Head of caudate nucleus (tissue), 42 donors: ENCODE measurements around the gene DLL1.

Source experiments
- DNase-seq, 42 donors: peaks; one replicate each; pipeline versions ENCODE4 v3.0.0 to v3.0.0-alpha.2; 2020 to 2021; ENCODE audit warnings: mixed read lengths in 7 of 42
- intact Hi-C: fragments of 100-400 bp; cut with DNase I; formaldehyde crosslinking; loops from one replicate; pipeline ENCODE4 v1.15.0; 2022

DLL1 gene

DNA sequence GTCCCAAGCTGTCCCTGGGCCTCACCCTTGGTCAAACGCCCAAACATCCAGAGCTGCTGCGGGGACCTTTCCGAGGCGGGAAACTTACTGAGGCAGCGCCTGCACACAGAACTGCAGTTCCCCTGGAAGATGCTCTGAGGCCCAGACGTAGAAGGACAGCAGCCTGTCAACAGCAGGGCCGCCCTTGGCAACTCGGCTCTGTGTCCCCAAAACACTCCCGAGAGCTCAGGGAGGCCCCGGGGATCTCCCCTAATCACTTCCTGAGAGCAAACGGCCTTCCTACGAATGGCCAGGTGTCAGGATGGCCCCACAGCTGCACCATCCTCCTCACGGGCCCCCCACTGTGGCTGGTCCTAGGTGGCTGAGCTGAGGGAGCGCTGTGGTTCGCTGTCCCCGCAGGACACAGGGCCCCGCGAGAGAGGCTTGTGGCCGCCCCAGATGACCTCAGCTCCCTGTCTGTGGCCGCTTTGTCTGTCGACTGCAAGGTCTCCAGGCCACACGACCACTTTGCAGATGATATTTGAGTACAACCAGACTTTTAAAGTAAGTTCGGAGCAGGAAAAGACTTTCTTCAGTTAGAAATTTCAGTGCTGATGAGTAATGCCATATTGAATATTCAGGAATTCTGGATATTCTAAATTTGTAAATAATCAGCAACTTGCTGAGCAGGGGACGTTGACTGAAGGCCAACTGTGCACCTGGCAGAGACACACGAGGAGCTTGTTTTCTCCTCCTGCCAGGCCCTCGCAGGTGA, 46.0 kb downstream of the DLL1 start:
- DNase-seq = peak in 16 of 42 donors; percentile 22 to 73 (median 61)
- intact Hi-C loops = loop anchor here (5.0 kb wide), 1 partner anchor 42 kb away; no protein-coding TSS in a partner anchor

DNA sequence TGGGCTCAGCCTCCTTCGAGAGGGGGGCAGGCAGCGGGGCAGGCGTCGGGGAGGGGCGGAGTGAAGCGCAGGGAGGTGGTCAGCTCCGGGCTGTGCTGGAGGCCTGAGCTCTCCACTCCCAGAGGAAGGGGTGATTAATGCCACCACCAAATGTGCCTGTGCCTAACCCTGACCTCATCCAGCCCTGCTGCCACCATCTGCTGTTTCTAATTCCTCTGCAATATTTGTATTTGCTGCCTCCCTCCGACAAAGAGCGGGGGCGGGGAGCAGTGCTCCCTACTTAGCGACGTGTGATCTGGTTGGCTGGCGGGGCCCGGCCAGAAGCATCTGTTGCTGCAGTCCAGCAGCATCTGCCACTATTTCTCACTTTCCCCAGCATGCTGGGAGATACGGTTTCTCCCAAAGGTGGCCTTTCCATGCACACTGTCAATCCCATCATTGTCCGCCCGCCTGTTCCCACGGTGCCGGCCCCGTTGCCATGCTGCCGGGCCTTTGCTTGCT, 47.0 kb downstream of the DLL1 start:
- intact Hi-C loops = loop anchor here (5.0 kb wide), 1 partner anchor 43 kb away; no protein-coding TSS in a partner anchor
- peak in 41 of 42 donors; percentile 32 to 84 (median 65) for DNase-seq

DNA sequence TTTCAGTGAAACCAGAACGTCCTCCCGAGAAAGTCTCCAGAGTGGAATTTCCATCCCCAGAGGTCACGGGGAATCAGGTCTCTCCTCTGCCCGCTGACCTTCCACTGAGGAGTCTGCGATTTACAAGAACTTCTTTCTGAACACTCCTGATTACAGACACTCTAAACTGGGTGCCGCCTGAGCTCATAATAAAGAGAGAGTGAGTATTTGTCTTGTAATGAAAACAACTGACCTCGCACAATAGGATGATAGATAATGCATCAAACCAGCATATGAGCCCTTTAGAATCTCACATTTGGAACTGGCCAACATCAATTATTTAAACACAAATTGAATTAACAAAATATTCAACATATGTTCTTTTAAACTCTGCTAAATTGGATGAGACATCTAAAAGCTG, 47.5 kb downstream of the DLL1 start:
- intact Hi-C loops = loop anchor here (5.0 kb wide), 1 partner anchor 44 kb away; no protein-coding TSS in a partner anchor
- peak in 2 of 42 donors; percentile 11 to 32 for DNase-seq

DNA sequence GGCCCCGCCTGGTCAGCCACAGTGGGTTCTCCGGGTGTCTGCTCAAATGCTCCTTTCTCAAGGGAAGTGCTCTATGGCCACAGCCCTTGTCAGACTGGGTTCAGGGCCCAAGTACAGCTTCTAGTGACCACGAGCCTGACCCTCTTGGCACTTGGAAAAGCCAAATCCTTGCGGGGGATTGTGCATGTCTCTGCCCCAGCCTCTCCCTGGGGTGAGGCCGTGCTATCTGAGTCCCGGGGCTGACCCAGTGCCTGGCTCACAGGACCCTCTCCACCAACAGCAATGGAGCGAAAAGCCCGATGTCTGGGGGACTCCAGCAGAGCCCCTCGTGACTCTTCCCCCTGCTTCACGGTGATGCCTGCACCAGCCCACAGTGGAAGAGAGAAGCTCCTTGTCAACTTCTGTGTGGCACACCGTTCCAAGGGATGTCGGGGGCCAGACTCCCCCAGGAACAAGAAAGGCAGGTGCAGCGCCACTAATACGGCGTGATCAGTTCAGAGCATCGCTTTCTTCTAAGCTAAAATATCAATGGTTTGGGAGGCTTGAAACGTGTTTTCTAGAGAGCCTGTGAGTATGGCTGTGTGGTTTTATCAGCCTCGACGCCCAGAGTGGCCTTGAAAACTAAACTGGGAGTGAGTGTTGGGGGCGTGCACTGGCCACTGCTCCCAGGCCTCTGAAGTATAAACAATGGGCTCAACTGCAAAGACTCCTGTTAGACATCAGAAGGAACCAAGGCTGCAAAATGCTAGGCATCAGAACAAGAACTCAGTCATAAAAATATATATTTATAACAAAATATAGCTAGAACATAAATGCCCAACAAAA, 51.9 kb downstream of the DLL1 start:
- intact Hi-C loops = no loop called here
- DNase-seq = peak in 6 of 42 donors; percentile 1 to 15 (median 7)

DNA sequence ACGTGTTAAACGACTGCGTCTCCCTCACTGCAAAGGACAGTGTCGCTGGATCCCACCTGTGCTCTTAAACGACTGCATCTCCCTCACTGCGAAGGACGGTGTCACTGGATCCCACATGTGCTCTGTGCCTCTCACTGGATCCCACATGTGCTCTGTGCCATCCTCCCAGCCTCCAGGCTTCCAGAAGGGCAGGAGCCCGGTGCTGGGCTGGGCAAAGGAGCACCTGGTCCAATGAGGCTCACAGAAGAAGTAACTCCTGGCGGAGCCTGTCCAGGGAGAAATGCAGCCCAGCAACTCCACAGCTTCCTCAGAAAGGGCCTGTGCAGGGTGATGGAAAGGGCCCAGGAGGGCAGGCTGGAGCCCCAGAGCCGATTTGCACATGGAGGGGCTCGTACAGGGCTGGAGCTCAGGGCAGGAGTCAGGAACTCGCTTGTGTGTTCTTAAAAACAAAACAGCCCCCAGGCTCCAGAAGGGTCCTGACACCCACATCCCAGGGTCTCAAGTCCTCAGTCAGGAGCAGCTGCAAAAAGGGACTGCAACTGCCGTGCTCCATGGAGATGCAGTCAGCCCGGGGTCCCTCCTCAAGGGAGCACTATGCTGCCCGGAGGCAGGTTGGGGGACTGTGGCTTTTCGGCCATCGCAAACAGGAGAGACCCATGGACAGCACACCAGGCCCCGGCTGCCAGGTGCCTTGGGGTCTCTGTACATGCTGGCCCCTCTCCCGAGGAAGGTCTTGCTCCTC, 52.7 kb downstream of the DLL1 start:
- DNase-seq = peak in 12 of 42 donors; percentile 0 to 33 (median 6)
- intact Hi-C loops = no loop called here

DNA sequence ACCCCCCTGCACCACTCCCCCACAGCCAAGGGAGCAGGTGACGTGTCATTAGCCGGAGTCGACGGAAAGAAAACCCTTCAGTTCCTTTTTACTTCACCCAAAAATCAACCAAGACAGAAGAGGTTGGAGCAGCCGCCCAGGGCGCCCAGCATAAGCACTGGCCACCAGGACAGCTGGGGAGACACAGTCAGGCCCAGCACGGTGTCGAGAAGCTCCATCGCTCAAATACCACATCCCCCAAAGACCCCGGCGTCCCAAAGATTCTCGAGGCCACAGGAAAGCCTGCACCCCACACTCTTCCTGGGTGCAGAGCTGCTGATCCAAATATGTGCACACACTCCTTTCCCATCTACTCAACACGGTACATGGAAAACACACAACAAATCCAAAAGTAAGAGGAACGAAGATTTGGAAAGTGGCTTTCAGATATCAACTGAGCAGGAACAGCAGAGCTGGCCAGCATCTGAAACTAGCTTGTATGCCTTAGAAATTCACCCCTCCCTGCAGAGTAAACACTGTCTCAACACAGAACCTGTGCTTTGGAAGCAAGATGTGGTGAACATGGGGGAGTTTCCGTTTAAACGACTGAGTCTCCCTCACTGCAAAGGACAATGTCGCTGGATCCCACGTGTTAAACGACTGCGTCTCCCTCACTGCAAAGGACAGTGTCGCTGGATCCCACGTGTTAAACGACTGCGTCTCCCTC, 54.6 kb downstream of the DLL1 start:
- DNase-seq = peak in 4 of 42 donors; percentile 0 to 35 (median 10)
- intact Hi-C loops = no loop called here

DNA sequence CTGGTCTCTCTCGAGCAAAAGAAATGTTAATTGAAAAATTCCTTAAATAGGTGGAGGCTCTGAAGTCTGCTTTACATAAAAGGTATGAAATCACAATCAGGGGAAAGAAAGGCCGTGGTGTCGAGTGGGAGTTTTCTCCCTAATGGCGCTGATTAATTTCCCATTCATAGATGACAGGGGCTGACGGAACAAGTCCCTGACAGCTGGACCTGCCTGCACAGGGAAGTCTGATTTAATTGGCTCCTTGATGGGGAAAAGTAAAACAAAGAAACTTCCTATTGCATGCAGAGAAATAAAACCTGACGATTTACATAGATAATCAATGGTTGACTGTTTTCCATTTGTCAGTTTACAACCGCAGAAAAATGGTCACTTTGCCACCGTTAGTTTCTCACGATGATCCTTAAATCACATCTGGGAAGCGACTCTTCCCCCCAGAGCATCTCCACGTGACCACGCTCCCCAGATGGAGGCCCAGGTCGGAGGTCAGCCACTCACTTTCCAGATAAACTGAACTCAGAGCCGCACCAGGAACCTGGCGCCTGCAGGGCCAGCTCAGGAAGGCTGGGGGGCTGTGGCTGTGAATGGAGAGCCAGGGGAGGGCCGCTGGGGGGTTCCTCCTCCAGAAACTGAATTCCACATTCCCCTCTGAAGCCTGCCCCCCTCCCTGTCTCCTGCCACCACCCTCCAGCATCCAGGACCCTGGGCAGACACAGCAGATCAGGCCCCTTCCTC, 55.3 kb downstream of the DLL1 start:
- DNase-seq = peak in 8 of 42 donors; percentile 0 to 28 (median 8)
- intact Hi-C loops = no loop called here

DNA sequence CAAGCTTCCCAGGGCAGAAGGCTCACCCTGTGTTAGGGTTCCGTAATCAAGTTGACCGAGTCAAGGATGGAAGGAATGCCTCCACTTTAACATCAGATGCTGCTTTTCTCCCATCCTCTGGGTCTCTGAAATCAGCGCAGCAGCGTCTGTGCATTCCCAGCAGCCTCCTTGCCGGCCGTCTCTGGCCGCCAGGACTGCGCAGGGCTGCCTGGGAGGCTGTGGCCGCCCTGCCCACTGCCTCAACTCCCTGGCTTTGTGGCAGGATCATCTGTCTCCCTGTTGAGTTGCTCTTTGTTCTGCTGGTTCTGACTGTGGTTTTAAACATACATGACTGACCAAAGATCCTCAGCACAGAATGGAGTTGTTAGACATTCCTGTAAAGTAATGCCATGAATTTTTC, 56.5 kb downstream of the DLL1 start:
- intact Hi-C loops = no loop called here
- DNase-seq = peak in 17 of 42 donors; percentile 10 to 70 (median 47)

DNA sequence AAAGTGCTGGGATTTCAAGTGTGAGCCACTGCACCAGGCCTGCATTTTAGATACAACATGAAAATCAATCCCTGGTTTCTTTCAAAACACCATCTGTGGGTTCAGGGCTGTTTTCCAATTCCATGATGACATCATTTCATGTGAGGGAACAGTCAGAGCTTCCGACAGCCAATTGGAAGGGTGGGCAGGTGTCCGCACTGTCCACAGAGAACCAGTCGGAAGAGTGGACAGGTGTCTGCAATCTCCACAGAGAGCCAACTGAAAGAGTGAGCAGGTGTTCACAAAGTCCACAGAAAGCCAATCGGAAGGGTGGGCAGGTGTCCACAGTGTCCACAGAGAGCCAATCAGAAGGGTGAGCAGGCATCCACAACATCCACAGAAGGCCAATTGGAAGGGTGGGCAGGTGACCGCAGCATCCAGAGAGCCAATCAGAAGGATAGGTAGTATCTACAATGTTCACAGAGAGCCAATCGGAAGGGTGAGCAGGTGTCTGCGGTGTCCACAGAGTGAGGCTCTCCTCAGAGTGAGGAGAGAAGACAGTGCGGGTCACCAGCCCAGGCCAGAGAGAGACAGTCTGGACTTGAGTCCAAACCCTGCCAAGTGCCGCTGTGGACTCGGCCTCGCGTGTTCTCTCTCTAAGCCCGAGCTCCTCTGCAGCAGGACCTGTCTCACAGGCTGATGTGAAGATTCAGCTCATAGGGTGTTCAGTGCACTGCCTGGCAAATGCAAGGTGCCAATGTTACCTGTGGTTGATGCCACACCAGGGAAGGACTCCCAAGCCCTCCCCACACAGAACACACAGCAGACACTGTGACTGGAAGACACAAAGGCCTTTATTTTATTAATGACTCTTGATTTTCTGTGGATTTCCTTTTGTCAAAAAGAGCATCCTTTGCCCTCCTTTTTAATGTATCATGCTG, 57.3 kb downstream of the DLL1 start:
- intact Hi-C loops = no loop called here
- DNase-seq = peak in 18 of 42 donors; percentile 16 to 74 (median 45)
